Activated CD4-positive, alpha-beta T cell treated with anti-CD3 and anti-CD28 coated beads, Interleukin-2, amount 50 U/mL, for 1 hour (primary cell): Measurements from ENCODE around the gene RAD23B.
"Not testable (repeated sequence)": the region's sequence is repeated elsewhere in the genome, so short reads cannot be mapped to it uniquely, and the experiment has no call there.

Source experiments
- DNase-seq: peaks from one replicate; pipeline ENCODE4 v3.0.0-alpha.2; 2020

RAD23B gene

DNA sequence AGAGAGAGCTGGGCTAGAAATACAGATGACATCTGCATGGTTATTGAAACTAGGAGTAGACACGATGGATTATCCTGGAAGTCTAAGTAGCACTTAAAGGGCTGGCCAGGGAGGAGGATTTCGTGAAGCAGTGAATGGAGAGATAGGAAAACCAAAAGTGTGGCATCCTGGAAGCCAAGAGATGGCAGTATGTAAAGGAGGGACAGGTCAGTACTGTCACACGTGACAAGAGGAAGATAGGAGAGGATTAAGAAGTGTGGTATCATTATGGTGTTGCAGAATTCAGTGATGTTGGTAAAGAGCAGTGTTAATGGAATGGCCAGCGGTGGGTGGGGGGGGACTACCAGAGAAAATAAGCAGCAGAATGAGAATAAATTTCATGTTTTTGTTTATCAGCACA is 11.7 kb downstream of the RAD23B start:
- DNase-seq = no peak

DNA sequence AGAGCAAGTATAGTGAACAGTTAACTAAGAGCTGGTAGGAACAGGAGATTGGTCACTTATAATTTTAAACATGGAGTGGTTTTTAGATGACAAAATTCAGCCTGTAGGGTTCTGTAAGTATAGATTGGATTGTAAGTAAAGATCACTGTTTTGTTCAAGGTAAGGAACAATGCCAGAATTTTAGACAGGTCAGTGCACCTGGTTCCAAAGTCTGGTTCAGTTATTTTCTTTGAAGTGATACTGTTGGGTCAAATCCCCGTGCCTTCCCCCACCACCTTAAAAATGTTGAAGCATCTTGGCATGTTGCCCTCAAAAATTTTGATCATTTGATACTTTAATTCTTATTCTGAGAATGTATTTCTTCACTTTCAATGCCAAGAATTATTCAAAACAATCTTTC is 12.9 kb downstream of the RAD23B start:
- no peak for DNase-seq

GRCh38 chr9:107296592-107296991 is 13.5 kb downstream of the RAD23B start:
- DNase-seq = not testable (repeated sequence)

DNA sequence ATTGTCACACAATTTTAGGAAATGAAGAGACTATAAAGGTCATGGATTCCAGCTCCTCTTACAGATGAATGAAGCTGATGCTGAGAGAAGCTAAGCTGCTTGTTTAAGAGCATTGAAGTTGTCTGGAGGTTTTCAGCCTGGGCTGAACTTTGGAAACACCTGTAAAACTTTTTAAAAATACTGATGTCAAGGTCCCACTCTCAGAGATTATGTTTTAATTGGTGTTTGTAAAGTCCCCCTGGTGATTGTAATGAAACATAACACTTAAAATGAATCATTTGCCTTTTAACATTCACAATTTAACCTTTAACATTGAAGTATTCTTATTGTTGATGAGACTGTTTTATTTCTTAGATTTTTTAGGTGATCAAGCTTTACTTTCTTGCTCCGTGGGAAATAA is 16.4 kb downstream of the RAD23B start:
- no peak for DNase-seq

GRCh38 chr9:107306308-107306707 is 23.2 kb downstream of the RAD23B start:
- DNase-seq = no peak

DNA sequence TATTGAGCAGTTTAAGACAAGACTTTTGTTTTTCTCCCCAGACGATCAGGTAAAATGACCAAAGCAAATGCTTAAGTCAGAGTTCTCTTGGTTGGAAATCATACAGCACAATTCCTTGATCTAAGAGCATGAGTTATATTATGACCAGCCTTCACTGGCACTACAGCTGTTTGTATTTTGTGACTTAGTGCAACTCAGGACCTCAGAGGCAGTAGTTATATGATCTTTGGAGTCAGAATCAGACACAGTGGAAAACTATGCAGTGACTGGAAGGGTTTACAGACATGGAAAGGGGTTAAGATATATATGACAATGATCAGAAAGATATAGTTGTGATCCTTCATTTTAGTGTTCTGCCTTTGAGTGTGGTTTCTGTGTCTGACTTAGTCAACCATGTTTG is 24.3 kb downstream of the RAD23B start:
- no peak for DNase-seq

DNA sequence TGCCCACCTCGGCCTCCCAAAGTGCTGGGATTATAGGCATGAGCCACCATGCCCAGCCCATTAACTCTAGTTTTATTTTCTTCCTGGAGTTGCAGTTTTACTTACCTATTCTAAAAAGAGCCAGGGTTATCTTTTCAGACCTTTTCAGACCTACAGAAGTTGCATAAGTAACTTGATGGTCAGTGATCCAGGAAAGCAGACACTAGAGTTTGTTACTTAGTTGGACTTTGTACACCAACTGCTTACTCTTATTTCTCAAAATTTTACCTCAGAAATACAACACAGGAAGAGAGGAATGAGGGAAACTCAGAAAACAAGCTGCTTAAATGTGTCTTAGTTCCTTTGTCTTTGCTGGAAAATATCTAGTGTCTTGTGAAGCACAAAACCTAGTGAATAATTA is 25.4 kb downstream of the RAD23B start:
- no peak for DNase-seq

GRCh38 chr9:107309271-107309670 is 26.2 kb downstream of the RAD23B start:
- no peak for DNase-seq

- no peak for DNase-seq
Measured at GRCh38 chr9:107312376-107313050, 29.4 kb downstream of the RAD23B start.

- DNase-seq = no peak
Measured at GRCh38 chr9:107313555-107314096, 30.5 kb downstream of the RAD23B start.

DNA sequence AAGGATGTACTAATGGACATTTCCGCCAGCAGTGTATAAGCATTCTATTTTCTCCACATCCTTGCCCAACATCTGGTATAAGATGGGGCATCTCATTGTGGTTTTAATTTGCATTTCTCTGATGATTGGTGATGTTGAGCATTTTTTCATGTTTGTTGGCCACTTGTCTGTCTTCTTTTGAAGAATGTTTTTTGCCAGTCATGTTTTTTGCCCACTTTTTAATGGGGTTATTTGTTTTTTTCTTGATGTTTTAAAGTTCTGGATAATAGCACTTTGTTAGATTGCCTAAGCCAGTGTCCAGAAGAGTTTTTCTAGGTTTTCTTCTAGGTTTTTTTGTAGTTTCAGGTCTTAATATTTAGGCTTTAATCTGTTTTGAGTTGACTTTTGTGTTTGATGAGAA is 31.7 kb downstream of the RAD23B start:
- no peak for DNase-seq

- no peak for DNase-seq
Measured at GRCh38 chr9:107316795-107317661, 33.9 kb downstream of the RAD23B start.

GRCh38 chr9:107322643-107323042 is 39.6 kb downstream of the RAD23B start:
- no peak for DNase-seq

- no peak for DNase-seq
Measured at GRCh38 chr9:107323836-107324585, 40.9 kb downstream of the RAD23B start.

DNA sequence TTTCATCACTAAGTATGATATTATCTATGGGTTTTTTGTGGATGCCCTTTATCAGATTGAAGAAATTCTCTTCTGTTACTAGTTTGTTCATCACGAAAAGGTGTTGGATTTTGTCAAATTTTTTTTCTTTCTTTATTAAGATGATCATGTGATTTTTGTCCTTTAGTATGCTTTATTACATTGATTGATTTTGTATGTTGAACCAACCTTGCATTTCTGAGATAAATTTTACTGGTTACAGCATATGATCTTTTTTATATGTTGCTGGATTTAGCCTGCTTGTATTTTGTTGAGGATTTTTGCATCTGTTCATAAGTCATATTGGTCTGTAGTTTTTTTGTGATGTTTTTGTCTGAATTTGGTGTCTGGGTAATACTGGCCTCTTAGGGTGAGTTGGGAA is 42.8 kb downstream of the RAD23B start:
- no peak for DNase-seq

DNA sequence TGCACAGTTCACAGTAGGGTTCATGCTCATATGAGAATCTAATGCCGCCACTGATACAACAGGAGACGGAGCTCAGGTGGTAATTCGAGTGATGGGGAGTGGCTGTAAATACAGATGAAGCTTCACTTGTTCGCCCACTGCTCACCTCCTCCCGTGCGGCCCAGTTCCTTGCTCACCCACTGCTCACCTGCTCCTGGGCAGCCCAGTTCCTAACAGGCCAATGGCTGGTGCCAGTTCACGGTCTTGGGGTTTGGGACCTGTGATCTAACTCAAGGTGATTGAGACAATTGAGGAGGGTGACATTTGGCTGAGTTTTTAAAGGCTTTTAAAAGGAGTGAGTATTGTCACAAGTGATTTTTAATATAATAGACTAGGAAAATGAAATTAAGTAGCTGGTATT is 45.4 kb downstream of the RAD23B start:
- no peak for DNase-seq

DNA sequence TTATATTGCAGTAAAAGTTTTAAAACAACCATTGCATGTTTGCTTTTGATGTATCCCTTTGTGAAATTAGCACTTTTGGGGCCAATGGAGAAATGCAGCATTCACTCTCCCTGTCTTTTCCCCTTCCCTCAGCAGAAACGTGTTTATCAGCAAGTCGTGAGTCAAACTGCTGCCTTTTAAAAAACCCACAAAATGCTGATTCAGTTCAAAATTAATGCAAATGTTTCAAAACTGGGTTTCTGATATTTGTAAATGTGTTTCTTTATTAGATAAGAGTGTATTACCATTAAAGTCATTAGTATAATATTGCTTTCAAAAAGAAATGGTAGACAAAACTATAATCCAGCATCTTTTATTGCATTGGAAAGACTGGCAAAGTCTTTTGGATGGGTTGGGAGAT is 47.3 kb downstream of the RAD23B start:
- no peak for DNase-seq

DNA sequence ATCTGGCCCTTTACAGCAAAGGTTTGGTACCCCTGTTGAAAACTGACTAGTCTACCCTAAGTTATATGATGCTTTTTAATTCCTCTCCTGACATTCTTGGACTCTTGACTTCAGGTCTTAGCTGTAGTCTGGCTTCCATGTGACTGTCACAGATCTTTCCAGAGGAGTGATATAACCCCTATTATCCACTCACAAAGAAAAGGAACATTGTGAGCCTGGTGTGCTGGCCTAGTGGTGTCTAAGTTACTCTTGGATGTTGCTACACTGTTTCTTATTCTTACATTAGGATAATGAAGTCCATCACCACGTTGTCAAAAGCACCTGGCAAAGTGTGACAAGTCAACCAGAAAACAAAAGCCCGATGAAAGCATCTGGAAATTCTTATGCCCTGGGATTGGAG is 49.8 kb downstream of the RAD23B start:
- DNase-seq = no peak

DNA sequence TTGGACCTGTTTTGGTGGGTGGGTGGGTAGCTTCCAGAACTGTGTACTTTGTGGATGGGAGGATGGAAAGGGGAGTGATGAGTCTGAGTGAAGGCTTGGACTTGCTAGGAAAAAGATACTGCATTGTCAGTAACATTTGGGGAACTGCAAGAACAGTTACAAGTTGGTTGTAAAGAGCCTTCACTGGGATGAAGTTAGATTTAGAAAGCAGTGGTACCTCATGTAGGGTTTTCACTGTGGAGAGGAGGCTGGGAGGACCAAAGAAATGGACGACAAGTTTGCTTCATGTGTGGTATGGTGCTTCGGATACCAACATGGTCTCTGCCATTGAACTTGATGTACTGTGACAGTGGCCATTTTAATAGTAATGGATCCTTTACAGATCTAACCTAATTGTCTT is 50.3 kb downstream of the RAD23B start:
- no peak for DNase-seq

DNA sequence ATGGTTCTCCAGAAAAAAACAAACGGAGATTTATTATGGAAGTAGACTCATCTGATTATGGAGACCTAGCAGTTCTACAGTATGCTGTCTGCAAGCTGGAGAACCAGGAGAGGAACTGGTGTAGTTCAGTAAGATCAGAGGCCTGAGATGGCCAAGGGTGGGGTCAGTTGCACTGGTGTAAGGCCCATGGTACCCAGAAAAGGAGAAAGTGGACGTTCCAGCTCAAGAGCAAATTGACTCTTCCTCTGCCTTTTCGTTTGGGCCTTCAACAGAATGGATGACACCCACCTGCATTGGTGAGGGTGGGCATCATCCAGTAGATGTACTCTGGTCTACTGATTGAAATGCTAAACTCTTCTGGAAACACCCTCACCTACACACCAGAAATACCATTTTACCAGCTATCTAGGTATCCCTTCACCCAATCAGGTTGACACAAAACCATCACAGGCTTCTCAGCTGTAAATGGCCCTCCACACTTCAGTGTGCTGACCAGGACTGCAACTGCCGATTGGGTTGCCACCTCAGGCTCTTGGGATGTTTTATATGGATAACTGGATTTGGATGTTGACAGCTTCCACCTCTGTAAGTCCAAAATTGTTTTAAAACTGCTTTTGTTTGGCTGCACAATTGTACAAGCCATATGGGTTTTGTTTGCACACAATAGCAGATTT is 51.2 kb downstream of the RAD23B start:
- no peak for DNase-seq

DNA sequence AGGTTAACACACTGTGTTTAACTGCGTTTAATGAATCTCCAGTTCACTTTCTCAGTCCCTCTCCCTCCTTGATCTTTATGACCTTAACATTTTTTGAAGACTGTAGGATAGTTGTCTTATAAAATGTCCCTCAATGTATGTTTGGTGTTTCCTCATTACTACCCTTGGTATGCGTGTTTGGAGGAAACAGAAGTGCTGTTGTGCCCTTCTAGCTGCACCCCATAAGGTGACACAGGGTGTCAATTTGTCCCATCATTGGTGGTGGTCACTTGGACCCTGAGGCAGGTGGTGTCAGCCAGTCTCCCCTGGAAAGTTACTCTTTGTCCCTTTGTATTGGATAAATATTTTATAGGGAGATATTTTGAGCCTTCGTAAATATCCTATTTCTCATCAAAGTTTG is 52.3 kb downstream of the RAD23B start:
- no peak for DNase-seq

DNA sequence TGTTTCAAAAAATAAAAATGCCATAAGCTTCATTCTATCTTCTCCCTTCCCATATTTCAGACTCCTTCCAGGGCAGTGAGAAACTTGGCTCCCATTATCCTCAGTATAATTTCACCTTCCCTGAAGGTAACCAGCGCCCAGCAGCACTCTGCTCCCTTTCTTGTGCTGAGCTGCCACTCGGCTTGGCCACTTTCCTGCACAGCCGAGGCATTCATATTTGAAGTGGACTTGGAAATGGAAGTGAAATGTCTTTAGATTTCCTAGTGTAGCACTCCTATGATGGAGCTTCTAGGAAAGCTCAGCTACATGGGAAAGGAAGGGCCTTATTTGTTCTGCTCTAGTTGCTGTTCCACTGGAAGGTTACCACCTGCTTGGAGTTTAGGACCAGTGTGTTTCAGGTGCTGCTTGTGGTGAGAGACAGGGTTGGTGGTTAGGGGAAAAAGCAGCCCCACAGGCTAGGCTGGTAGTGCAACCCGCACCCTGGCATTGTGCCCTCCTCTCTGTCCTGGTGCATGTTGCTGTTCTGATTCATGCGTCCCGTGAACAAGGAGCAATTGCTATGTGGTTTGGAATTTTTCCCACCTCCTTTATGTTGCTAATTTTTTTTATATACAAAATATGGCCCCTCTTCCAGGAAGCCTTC is 53.8 kb downstream of the RAD23B start:
- DNase-seq = no peak
